ENCODE data around the gene NEK6.

The NEK6 gene

GRCh38 chr9:124347968-124348358 is 90.2 kb downstream of the NEK6 start:
- Mint-ChIP-seq H3K36me3 (ENCODE audit: low read depth) (peaks cover 38% of the 10 kb centered on the region), H3K27ac (no peak overlapping the region), H3K4me3 (no peak overlapping the region), H3K27me3 (ENCODE audit: low read depth) (no peaks in the 10 kb centered on the region), H3K9me3 (no peaks in the 10 kb centered on the region), H3K4me1 (peaks cover 10% of the 10 kb centered on the region)
- no peak for TF ChIP-seq CTCF (IDR thresholded peaks at IDR 0.05; ENCODE audit: unreplicated experiment in 3 of 3)

GRCh38 chr9:124348363-124348762 is 90.6 kb downstream of the NEK6 start:
- no peak for TF ChIP-seq CTCF (IDR thresholded peaks at IDR 0.05; ENCODE audit: unreplicated experiment in 3 of 3)
- H3K9me3 Mint-ChIP-seq, result no peaks in the 10 kb centered on the region
- peaks cover 6% of the 10 kb centered on the region for H3K4me1 Mint-ChIP-seq
- no peak overlapping the region for H3K4me3 Mint-ChIP-seq
- no peak overlapping the region for H3K27ac Mint-ChIP-seq
- no peaks in the 10 kb centered on the region for H3K27me3 Mint-ChIP-seq (ENCODE audit: low read depth)
- H3K36me3 Mint-ChIP-seq (ENCODE audit: low read depth), result peaks cover 40% of the 10 kb centered on the region

GRCh38 chr9:124348831-124349230 is 91.1 kb downstream of the NEK6 start:
- Mint-ChIP-seq H3K36me3 (ENCODE audit: low read depth) (peaks cover 44% of the 10 kb centered on the region), H3K27me3 (ENCODE audit: low read depth) (no peaks in the 10 kb centered on the region), H3K9me3 (no peaks in the 10 kb centered on the region), H3K4me1 (peaks cover 4% of the 10 kb centered on the region), H3K4me3 (no peak overlapping the region), H3K27ac (no peak overlapping the region)
- TF ChIP-seq CTCF (IDR thresholded peaks at IDR 0.05; ENCODE audit: unreplicated experiment in 3 of 3), result no peak

GRCh38 chr9:124349267-124349666 is 91.5 kb downstream of the NEK6 start:
- Mint-ChIP-seq H3K27me3 (ENCODE audit: low read depth) (no peaks in the 10 kb centered on the region), H3K9me3 (no peaks in the 10 kb centered on the region)
- TF ChIP-seq CTCF (IDR thresholded peaks at IDR 0.05; ENCODE audit: unreplicated experiment in 3 of 3), result no peak

GRCh38 chr9:124349675-124350493 is 92.1 kb downstream of the NEK6 start:
- Mint-ChIP-seq H3K9me3 (no peaks in the 10 kb centered on the region), H3K36me3 (ENCODE audit: low read depth) (peaks cover 47% of the 10 kb centered on the region), H3K27ac (no peak overlapping the region), H3K27me3 (ENCODE audit: low read depth) (no peaks in the 10 kb centered on the region), H3K4me1 (no peaks in the 10 kb centered on the region), H3K4me3 (no peak overlapping the region)
- no peak for TF ChIP-seq CTCF (IDR thresholded peaks at IDR 0.05; ENCODE audit: unreplicated experiment in 3 of 3)

More at GRCh38 chr9:124349267-124349666, 91.5 kb downstream of the NEK6 start:
- no peaks in the 10 kb centered on the region for H3K4me1 Mint-ChIP-seq
- H3K36me3 Mint-ChIP-seq (ENCODE audit: low read depth), result peaks cover 47% of the 10 kb centered on the region
- H3K4me3 Mint-ChIP-seq, result no peak overlapping the region
- H3K27ac Mint-ChIP-seq, result no peak overlapping the region
